ENCODE measurements around the gene C20orf144. TPM values are rescaled to one million over a fixed set of nuclear protein-coding genes. Genes with fewer than 3 reads are reported as not detected.
"Not testable (repeated sequence)": the region's sequence is repeated elsewhere in the genome, so short reads cannot be mapped to it uniquely, and the experiment has no call there.

C20orf144 gene
- total and polyA plus RNA-seq, 4 donors: not detected

- DNase-seq (ENCODE audit: low spot score): no peak
- TF ChIP-seq GABPA (IDR thresholded peaks at IDR 0.05 in 1 of 2, conservative IDR thresholded peaks at IDR 0.05 in 1 of 2): no peak
- TF ChIP-seq ZBTB33 (IDR thresholded peaks at IDR 0.05): no peak
- no peak for TF ChIP-seq RAD21 (IDR thresholded peaks at IDR 0.05)
- no peak for TF ChIP-seq FOXA1 (IDR thresholded peaks at IDR 0.05)
- no peak for TF ChIP-seq TAF1 (conservative IDR thresholded peaks at IDR 0.05)
- TF ChIP-seq MAX (IDR thresholded peaks at IDR 0.05): no peak
- no peak for TF ChIP-seq HNF4A (conservative IDR thresholded peaks at IDR 0.05)
- TF ChIP-seq JUND (IDR thresholded peaks at IDR 0.05): no peak
- TF ChIP-seq HNF4G (IDR thresholded peaks at IDR 0.05): no peak
- no peak for TF ChIP-seq NR2F2 (IDR thresholded peaks at IDR 0.05)
- TF ChIP-seq, protein P1, sequence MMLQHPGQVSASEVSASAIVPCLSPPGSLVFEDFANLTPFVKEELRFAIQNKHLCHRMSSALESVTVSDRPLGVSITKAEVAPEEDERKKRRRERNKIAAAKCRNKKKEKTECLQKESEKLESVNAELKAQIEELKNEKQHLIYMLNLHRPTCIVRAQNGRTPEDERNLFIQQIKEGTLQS (IDR thresholded peaks at IDR 0.05): no peak
- TF ChIP-seq RXRA (IDR thresholded peaks at IDR 0.05): no peak
- H3K9ac ChIP-seq (ENCODE audit: low read depth in 1 of 2, low read length in 2 of 2): no peak overlapping the region
- H3K27ac ChIP-seq (ENCODE audit: low read depth in 1 of 2, low read length in 2 of 2): no peak overlapping the region
- no peaks in the 10 kb centered on the region for H3K9me3 ChIP-seq (ENCODE audit: control insufficient read depth in 4 of 4, low read length in 3 of 4)
- H3K4me1 ChIP-seq (ENCODE audit: control insufficient read depth in 4 of 4, insufficient read depth in 4 of 4, low read length in 3 of 4): no peaks in the 10 kb centered on the region
- no peaks in the 10 kb centered on the region for H3K27me3 ChIP-seq (ENCODE audit: control insufficient read depth in 4 of 4, insufficient read depth in 4 of 4, low read length in 3 of 4)
- H3K36me3 ChIP-seq (ENCODE audit: control insufficient read depth in 4 of 4, insufficient read depth in 3 of 4, low read depth in 1 of 4, low read length in 3 of 4): peaks cover 1 to 54% (median 17%) of the 10 kb centered on the region in 4 donors
- H3K4me3 ChIP-seq (ENCODE audit: low read depth in 1 of 3, low read length in 3 of 3): no peak overlapping the region
- WGBS: 98% methylated on average over 10 of the region's 10 CpGs
Observed at GRCh38 chr20:33629533-33629932, 32.6 kb upstream of the C20orf144 start.

DNA sequence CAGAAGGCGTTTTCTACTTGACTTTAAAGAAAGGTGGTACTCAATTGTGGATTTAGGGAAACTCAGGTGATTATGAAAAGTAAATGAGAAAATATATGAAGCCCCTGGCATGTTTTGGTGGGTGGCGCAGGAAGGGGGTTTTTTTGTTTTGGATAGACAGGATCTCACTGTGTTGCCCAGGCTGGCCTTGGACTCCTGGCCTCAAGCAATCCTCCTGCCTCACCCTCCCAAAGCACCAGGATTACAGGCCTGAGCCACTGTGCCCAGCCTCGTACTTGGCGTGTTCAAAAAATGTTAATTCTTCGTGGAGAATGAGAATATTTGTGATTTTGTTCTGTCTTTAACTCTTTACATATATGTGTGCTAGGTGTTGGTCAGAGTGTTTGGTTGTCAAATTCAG is 32.1 kb upstream of the C20orf144 start:
- no peak overlapping the region for H3K4me3 ChIP-seq (ENCODE audit: low read depth in 1 of 3, low read length in 3 of 3)
- TF ChIP-seq MAX (IDR thresholded peaks at IDR 0.05): no peak
- no peak for TF ChIP-seq SP1 (IDR thresholded peaks at IDR 0.05)
- no peak for TF ChIP-seq ZBTB33 (IDR thresholded peaks at IDR 0.05)
- H3K27me3 ChIP-seq (ENCODE audit: control insufficient read depth in 4 of 4, insufficient read depth in 4 of 4, low read length in 3 of 4): no peaks in the 10 kb centered on the region
- H3K9me3 ChIP-seq (ENCODE audit: control insufficient read depth in 4 of 4, low read length in 3 of 4): no peaks in the 10 kb centered on the region
- H3K36me3 ChIP-seq (ENCODE audit: control insufficient read depth in 4 of 4, insufficient read depth in 3 of 4, low read depth in 1 of 4, low read length in 3 of 4): peaks cover 1 to 50% (median 16%) of the 10 kb centered on the region in 4 donors
- H3K9ac ChIP-seq (ENCODE audit: low read depth in 1 of 2, low read length in 2 of 2): no peak overlapping the region
- DNase-seq (ENCODE audit: low spot score): no peak
- 96% methylated on average over 5 of the region's 5 CpGs for WGBS
- H3K4me1 ChIP-seq (ENCODE audit: control insufficient read depth in 4 of 4, insufficient read depth in 4 of 4, low read length in 3 of 4): no peaks in the 10 kb centered on the region
- no peak overlapping the region for H3K27ac ChIP-seq (ENCODE audit: low read depth in 1 of 2, low read length in 2 of 2)

DNA sequence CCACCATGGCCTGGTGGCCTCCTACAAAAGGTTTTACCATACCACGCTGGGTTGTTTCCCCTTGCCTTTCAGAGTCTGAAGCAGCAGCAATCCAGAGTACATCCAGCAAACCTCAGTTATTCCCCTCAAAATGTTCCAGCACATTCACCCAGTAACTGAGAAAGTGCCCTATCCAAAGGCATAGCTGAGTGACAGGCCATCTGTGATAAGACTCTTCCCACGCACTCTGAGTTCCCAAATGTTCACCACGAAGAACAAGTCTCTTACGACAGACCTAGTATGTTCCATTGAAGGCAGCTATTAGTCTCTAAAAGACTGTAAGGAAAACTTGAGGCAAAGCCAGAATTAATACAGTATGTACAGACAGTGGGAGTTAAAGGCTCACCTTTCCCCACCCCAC is 31.6 kb upstream of the C20orf144 start:
- Histone ChIP-seq H3K4me3 (ENCODE audit: low read depth in 1 of 3, low read length in 3 of 3) (no peak overlapping the region), H3K4me1 (ENCODE audit: control insufficient read depth in 4 of 4, insufficient read depth in 4 of 4, low read length in 3 of 4) (no peaks in the 10 kb centered on the region), H3K36me3 (ENCODE audit: control insufficient read depth in 4 of 4, insufficient read depth in 3 of 4, low read depth in 1 of 4, low read length in 3 of 4) (peaks cover 1 to 45% (median 12%) of the 10 kb centered on the region in 4 donors), H3K9me3 (ENCODE audit: control insufficient read depth in 4 of 4, low read length in 3 of 4) (no peaks in the 10 kb centered on the region), H3K9ac (ENCODE audit: low read depth in 1 of 2, low read length in 2 of 2) (no peak overlapping the region), H3K27ac (ENCODE audit: low read depth in 1 of 2, low read length in 2 of 2) (no peak overlapping the region), H3K27me3 (ENCODE audit: control insufficient read depth in 4 of 4, insufficient read depth in 4 of 4, low read length in 3 of 4) (no peaks in the 10 kb centered on the region)
- WGBS: 97% methylated on average over 4 of the region's 4 CpGs
- TF ChIP-seq TAF1 (conservative IDR thresholded peaks at IDR 0.05) (no peak), SP1 (IDR thresholded peaks at IDR 0.05) (no peak), ZBTB33 (IDR thresholded peaks at IDR 0.05) (no peak), YY1 (IDR thresholded peaks at IDR 0.05) (no peak), JUND (IDR thresholded peaks at IDR 0.05) (no peak)
- TF ChIP-seq, protein P2, sequence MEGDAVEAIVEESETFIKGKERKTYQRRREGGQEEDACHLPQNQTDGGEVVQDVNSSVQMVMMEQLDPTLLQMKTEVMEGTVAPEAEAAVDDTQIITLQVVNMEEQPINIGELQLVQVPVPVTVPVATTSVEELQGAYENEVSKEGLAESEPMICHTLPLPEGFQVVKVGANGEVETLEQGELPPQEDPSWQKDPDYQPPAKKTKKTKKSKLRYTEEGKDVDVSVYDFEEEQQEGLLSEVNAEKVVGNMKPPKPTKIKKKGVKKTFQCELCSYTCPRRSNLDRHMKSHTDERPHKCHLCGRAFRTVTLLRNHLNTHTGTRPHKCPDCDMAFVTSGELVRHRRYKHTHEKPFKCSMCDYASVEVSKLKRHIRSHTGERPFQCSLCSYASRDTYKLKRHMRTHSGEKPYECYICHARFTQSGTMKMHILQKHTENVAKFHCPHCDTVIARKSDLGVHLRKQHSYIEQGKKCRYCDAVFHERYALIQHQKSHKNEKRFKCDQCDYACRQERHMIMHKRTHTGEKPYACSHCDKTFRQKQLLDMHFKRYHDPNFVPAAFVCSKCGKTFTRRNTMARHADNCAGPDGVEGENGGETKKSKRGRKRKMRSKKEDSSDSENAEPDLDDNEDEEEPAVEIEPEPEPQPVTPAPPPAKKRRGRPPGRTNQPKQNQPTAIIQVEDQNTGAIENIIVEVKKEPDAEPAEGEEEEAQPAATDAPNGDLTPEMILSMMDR (IDR thresholded peaks at IDR 0.05; ENCODE audit: low read depth, low read length, missing input control): no peak
- DNase-seq (ENCODE audit: low spot score): no peak

DNA sequence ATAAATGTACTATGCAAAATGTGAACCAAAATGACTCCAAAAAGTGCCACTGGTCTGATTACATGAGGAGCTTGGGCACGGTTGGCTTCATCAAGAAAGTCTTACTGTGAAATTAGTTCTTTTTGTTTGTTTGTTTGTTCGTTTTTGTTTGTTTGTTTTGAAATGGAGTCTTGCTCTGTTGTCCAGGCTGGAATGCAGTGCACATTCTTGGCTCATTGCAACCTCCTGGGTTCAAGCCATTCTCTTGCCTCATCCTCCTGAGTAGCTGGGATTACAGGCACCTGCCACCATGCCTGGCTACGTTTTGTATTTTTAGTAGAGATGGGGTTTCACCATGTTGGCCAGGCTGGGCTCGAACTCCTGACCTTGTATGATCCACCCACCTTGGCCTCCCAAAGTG is 30.2 kb upstream of the C20orf144 start:
- not testable (repeated sequence) for H3K27ac ChIP-seq (ENCODE audit: low read depth in 1 of 2, low read length in 2 of 2); DNase-seq (ENCODE audit: low spot score); H3K4me1 ChIP-seq (ENCODE audit: control insufficient read depth in 4 of 4, insufficient read depth in 4 of 4, low read length in 3 of 4); H3K9me3 ChIP-seq (ENCODE audit: control insufficient read depth in 4 of 4, low read length in 3 of 4); H3K9ac ChIP-seq (ENCODE audit: low read depth in 1 of 2, low read length in 2 of 2); H3K27me3 ChIP-seq (ENCODE audit: control insufficient read depth in 4 of 4, insufficient read depth in 4 of 4, low read length in 3 of 4); H3K4me3 ChIP-seq (ENCODE audit: low read depth in 1 of 3, low read length in 3 of 3)
- peaks cover 1 to 42% (median 13%) of the 10 kb centered on the region in 4 donors for H3K36me3 ChIP-seq (ENCODE audit: control insufficient read depth in 4 of 4, insufficient read depth in 3 of 4, low read depth in 1 of 4, low read length in 3 of 4)
- WGBS: 87% methylated on average over 4 of the region's 4 CpGs
